Measurements from ENCODE around the gene GPC1. TPM values are rescaled to one million over a fixed set of nuclear protein-coding genes. Genes with fewer than 3 reads are reported as not detected.

The GPC1 gene
- total RNA-seq, 1 donor from 2014 or later, result 101 TPM

GRCh38 chr2:240413813-240414429, 21.5 kb upstream of the GPC1 start:
- no peak for ATAC-seq

GRCh38 chr2:240416821-240417220, 18.6 kb upstream of the GPC1 start:
- ATAC-seq, result no peak

GRCh38 chr2:240418311-240418710, 17.2 kb upstream of the GPC1 start:
- ATAC-seq, result no peak

DNA sequence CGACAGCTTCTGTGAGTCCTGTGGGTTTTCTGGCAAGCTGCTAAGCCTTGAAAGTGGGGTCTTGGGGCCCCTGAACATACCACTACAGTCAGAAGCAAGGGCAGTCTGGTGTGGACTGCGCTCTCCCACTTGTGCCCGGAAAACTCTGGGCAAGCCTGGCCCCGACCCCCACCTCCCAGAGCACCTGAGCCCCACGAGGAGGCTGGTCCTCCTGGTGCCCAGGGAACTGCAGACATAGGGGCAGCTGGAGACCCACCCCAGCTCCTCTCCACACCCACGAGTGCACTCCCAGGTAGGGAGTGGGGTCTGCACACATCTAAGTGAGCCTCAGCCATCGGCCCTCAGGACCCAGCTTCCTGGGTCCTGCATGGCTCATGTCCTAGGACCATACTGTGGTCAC, 16.2 kb upstream of the GPC1 start:
- ATAC-seq, result no peak

GRCh38 chr2:240419723-240420122, 15.7 kb upstream of the GPC1 start:
- ATAC-seq, result no peak

GRCh38 chr2:240420206-240421104, 15.0 kb upstream of the GPC1 start:
- ATAC-seq, result peak; percentile 25

DNA sequence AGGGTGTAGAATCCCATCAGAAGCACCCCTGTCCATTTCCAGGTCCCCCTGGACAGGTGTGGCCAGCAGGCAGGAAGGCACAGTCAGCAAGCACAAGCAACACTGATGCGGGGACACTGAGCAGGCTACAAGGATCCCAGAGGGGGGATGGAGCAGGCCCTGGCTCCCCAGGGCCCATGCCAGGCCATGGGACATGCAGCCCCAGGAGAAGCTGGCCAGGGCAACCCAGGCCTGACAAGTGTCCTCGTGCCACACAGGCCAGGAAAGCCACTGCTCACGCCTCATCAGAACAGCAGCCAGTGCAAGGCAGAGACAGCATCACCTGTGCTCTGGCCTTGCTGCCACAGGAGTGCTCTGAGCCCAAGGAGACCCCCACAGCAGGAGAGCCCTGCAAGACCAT, 14.1 kb upstream of the GPC1 start:
- ATAC-seq, result no peak

- ATAC-seq, result no peak
Measured at GRCh38 chr2:240422658-240423329, 12.7 kb upstream of the GPC1 start.

DNA sequence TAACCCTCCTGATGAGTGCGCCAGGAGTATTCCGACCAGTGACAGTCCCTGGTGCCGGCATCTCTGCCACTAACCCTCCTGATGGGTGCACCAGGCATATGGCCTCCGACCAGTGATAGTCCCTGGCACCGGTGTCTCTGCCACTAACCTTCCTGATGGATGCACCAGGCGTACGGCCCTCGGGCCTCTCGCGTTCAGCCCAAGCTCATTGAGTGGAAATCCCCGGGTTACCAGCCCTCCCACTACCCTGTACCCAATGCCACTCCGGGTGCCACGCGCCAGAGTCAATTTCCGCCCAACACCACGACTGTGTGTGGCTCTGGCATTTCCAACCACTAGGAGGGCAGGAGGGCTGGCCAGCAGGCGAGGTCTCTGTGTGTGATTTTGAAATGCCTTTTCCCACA, 11.7 kb upstream of the GPC1 start:
- ATAC-seq, result no peak

DNA sequence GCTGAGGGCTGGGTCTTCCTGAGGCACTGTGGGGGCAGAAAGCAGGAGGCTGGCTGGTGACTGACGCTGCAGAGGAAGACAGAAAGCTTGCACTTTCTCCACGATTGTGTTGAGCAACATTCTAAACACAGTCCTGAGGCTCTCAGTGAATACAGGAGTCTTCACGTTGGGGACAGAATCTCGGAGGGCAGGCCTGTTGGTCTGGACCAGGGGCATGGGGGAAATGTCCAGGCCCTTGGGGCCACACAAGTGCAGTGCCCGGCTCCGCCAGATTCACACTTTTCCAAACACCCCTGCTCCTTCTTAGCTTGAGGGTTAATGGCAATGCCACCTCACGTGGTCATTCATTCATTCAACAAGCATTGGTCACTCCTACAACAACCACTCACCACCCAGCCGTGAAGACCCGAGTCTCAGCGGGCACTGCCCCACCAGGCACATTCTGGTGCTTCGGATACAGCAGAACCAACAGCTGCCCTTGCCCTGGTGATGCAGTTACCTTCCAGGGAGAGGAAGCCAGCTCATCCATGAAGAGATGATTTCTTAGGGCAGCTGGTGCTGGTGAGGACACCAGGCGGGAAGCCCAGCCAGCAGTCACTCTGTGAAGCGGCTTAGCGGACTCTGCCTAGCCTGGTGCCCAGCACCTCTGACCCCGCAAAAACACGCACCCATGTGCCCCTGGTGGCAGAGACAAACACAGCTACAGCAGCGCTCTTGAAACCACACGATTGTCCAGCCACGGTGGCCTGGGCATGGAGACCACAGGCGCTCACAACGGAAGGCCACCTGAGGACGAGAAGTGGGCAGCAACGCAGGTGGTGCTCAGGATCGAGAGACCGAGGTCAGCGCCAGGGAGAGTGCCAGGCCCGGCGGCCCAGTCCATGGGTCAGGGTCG, 10.9 kb upstream of the GPC1 start:
- no peak for ATAC-seq

GRCh38 chr2:240425236-240425615, 10.2 kb upstream of the GPC1 start:
- ATAC-seq, result no peak

GRCh38 chr2:240425697-240426096, 9.8 kb upstream of the GPC1 start:
- ATAC-seq, result no peak

- ATAC-seq, result peak; percentile 92
Measured at GRCh38 chr2:240426845-240427721, 8.4 kb upstream of the GPC1 start.

GRCh38 chr2:240427729-240428128, 7.7 kb upstream of the GPC1 start:
- no peak for ATAC-seq

DNA sequence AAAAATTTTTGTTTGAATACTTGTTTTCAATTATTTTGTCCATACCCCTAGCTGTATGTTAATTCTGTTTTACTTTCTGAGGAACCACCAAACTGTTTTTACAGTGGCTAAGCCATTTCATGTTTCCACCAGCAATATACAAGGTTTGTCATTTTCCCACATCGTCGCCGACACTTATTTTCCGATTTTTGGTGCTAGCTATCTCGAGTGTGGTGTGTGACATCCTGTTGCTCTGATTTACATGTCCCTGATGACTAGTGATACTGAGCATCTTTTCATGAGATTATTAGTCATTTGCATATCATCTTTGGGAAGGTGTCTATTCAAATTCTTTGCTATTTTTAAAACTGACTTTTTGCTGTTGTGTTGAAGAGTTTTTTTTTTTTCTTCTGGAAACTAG, 7.2 kb upstream of the GPC1 start:
- ATAC-seq, result no peak

DNA sequence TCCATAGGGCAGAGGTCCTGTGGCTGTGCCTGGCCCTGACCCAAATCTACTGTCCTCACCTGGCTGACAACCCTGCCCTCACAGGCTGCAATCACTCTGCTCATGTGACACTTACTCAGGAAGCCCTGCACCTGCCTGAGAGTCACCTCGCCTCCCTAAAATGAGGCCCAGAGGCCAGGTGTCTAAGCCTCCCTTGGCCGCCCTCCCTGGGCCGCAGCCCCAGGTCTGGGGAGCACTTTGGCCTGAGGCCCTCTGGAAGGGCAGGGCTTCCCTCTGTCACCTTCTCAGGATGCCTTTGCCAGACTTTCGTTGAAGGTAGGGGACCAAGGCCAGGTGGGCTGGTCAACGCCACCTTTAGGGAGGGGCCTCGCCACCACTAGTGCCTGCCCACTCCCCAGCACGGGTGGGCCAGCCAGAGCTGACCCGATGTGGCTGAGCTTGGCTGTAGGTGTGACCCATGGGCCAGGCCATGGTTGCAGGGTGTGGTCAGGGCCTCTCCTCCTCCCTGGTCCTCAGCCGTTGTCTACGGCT, 6.1 kb upstream of the GPC1 start:
- no peak for ATAC-seq

- ATAC-seq, result no peak
Measured at GRCh38 chr2:240429872-240430491, 5.5 kb upstream of the GPC1 start.

DNA sequence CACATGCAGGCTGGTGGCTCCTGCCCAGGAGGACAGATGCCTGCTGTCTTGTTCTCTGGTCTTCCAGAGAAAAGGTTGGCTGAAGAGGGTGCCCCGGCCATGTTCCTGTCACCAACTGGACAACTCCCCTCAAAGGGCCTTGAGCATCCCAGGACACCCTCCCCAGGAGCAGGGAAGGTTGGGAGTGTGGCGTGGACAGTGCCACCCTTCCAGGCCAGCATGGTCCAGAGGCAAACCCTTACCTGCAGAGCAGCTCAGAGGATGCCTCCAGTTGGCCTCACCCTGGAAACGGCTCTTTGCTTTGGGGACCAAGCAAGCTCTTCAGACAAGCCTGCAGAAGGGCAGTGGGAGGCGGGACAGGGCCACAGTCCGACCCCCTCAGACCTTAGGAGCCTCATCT, 4.9 kb upstream of the GPC1 start:
- ATAC-seq, result no peak

GRCh38 chr2:240431271-240431660, 4.2 kb upstream of the GPC1 start:
- no peak for ATAC-seq

- ATAC-seq, result no peak
Measured at GRCh38 chr2:240431661-240432424, 3.6 kb upstream of the GPC1 start.

Measured in esophagus mucosa (tissue), 1 donor.